ENCODE measurements around the gene ZBTB40.

ZBTB40 gene
- 139 to 174 (median 158) reads per million in 3 donors for total RNA-seq

- Histone ChIP-seq H3K4me1 (ENCODE audit: control insufficient read depth, insufficient read depth, low read length, poor library complexity, severe bottlenecking) (peaks cover 6% of the 10 kb centered on the region), H3K4me3 (ENCODE audit: insufficient read depth, low read depth, low read length, poor library complexity, severe bottlenecking) (peak within 1 kb of the TSS; percentile 94), H3K9me3 (ENCODE audit: control insufficient read depth, low read length) (no peaks in the 10 kb centered on the region), H3K36me3 (ENCODE audit: control insufficient read depth, insufficient read depth, low read length) (no peaks in the 10 kb centered on the region), H3K27ac (ENCODE audit: insufficient read depth, low read length, poor library complexity, severe bottlenecking) (peak within 1 kb of the TSS; percentile 88), H3K27me3 (replicated peaks; ENCODE audit: control insufficient read depth, insufficient read depth, low read length, poor library complexity, severe bottlenecking) (no peaks in the 10 kb centered on the region)
- peak; percentile 84 to 89 (median 85) for DNase-seq
Measured at GRCh38 chr1:22451702-22452480, at the start of gene ZBTB40. TSS of gene ZBTB40 (plus strand) at chr1:22451851. CDS start at chr1:22489949, 38,098 bp downstream.

- H3K27me3 ChIP-seq (replicated peaks; ENCODE audit: control insufficient read depth, insufficient read depth, low read length, poor library complexity, severe bottlenecking), result no peaks in the 10 kb centered on the region
- no peaks in the 10 kb centered on the region for H3K36me3 ChIP-seq (ENCODE audit: control insufficient read depth, insufficient read depth, low read length)
- no peak overlapping the region for H3K4me3 ChIP-seq (ENCODE audit: insufficient read depth, low read depth, low read length, poor library complexity, severe bottlenecking)
- no peak overlapping the region for H3K27ac ChIP-seq (ENCODE audit: insufficient read depth, low read length, poor library complexity, severe bottlenecking)
- no peak for DNase-seq
- no peaks in the 10 kb centered on the region for H3K9me3 ChIP-seq (ENCODE audit: control insufficient read depth, low read length)
- peaks cover 14% of the 10 kb centered on the region for H3K4me1 ChIP-seq (ENCODE audit: control insufficient read depth, insufficient read depth, low read length, poor library complexity, severe bottlenecking)
Measured at GRCh38 chr1:22402356-22403053, 49.1 kb upstream of the ZBTB40 start.

GRCh38 chr1:22404486-22404885 lies 47.2 kb upstream of the ZBTB40 start:
- no peak for DNase-seq
- H3K4me1 ChIP-seq (ENCODE audit: control insufficient read depth, insufficient read depth, low read length, poor library complexity, severe bottlenecking), result peaks cover 3% of the 10 kb centered on the region
- no peaks in the 10 kb centered on the region for H3K9me3 ChIP-seq (ENCODE audit: control insufficient read depth, low read length)
- H3K36me3 ChIP-seq (ENCODE audit: control insufficient read depth, insufficient read depth, low read length), result no peaks in the 10 kb centered on the region
- no peak overlapping the region for H3K4me3 ChIP-seq (ENCODE audit: insufficient read depth, low read depth, low read length, poor library complexity, severe bottlenecking)
- no peak overlapping the region for H3K27ac ChIP-seq (ENCODE audit: insufficient read depth, low read length, poor library complexity, severe bottlenecking)
- H3K27me3 ChIP-seq (replicated peaks; ENCODE audit: control insufficient read depth, insufficient read depth, low read length, poor library complexity, severe bottlenecking), result no peaks in the 10 kb centered on the region

GRCh38 chr1:22406722-22407495 lies 44.7 kb upstream of the ZBTB40 start:
- DNase-seq, result no peak
- H3K27ac ChIP-seq (ENCODE audit: insufficient read depth, low read length, poor library complexity, severe bottlenecking), result no peak overlapping the region
- H3K36me3 ChIP-seq (ENCODE audit: control insufficient read depth, insufficient read depth, low read length), result no peaks in the 10 kb centered on the region
- no peaks in the 10 kb centered on the region for H3K27me3 ChIP-seq (replicated peaks; ENCODE audit: control insufficient read depth, insufficient read depth, low read length, poor library complexity, severe bottlenecking)
- H3K4me1 ChIP-seq (ENCODE audit: control insufficient read depth, insufficient read depth, low read length, poor library complexity, severe bottlenecking), result no peaks in the 10 kb centered on the region
- H3K4me3 ChIP-seq (ENCODE audit: insufficient read depth, low read depth, low read length, poor library complexity, severe bottlenecking), result no peak overlapping the region
- H3K9me3 ChIP-seq (ENCODE audit: control insufficient read depth, low read length), result no peaks in the 10 kb centered on the region

- Histone ChIP-seq H3K27ac (ENCODE audit: insufficient read depth, low read length, poor library complexity, severe bottlenecking) (no peak overlapping the region), H3K27me3 (replicated peaks; ENCODE audit: control insufficient read depth, insufficient read depth, low read length, poor library complexity, severe bottlenecking) (no peaks in the 10 kb centered on the region), H3K4me3 (ENCODE audit: insufficient read depth, low read depth, low read length, poor library complexity, severe bottlenecking) (no peak overlapping the region), H3K9me3 (ENCODE audit: control insufficient read depth, low read length) (no peaks in the 10 kb centered on the region), H3K4me1 (ENCODE audit: control insufficient read depth, insufficient read depth, low read length, poor library complexity, severe bottlenecking) (no peaks in the 10 kb centered on the region), H3K36me3 (ENCODE audit: control insufficient read depth, insufficient read depth, low read length) (no peaks in the 10 kb centered on the region)
- no peak for DNase-seq
Measured at GRCh38 chr1:22408230-22408629, 43.4 kb upstream of the ZBTB40 start.

GRCh38 chr1:22410401-22410800 lies 41.2 kb upstream of the ZBTB40 start:
- no peaks in the 10 kb centered on the region for H3K27me3 ChIP-seq (replicated peaks; ENCODE audit: control insufficient read depth, insufficient read depth, low read length, poor library complexity, severe bottlenecking)
- H3K27ac ChIP-seq (ENCODE audit: insufficient read depth, low read length, poor library complexity, severe bottlenecking), result no peak overlapping the region
- no peaks in the 10 kb centered on the region for H3K4me1 ChIP-seq (ENCODE audit: control insufficient read depth, insufficient read depth, low read length, poor library complexity, severe bottlenecking)

GRCh38 chr1:22410928-22411495 lies 40.6 kb upstream of the ZBTB40 start:
- DNase-seq, result no peak
- no peak overlapping the region for H3K27ac ChIP-seq (ENCODE audit: insufficient read depth, low read length, poor library complexity, severe bottlenecking)
- H3K4me3 ChIP-seq (ENCODE audit: insufficient read depth, low read depth, low read length, poor library complexity, severe bottlenecking), result no peak overlapping the region
- H3K9me3 ChIP-seq (ENCODE audit: control insufficient read depth, low read length), result no peaks in the 10 kb centered on the region
- H3K36me3 ChIP-seq (ENCODE audit: control insufficient read depth, insufficient read depth, low read length), result no peaks in the 10 kb centered on the region
- no peaks in the 10 kb centered on the region for H3K4me1 ChIP-seq (ENCODE audit: control insufficient read depth, insufficient read depth, low read length, poor library complexity, severe bottlenecking)
- H3K27me3 ChIP-seq (replicated peaks; ENCODE audit: control insufficient read depth, insufficient read depth, low read length, poor library complexity, severe bottlenecking), result no peaks in the 10 kb centered on the region

More at GRCh38 chr1:22410401-22410800, 41.2 kb upstream of the ZBTB40 start:
- Histone ChIP-seq H3K9me3 (ENCODE audit: control insufficient read depth, low read length) (no peaks in the 10 kb centered on the region), H3K4me3 (ENCODE audit: insufficient read depth, low read depth, low read length, poor library complexity, severe bottlenecking) (no peak overlapping the region), H3K36me3 (ENCODE audit: control insufficient read depth, insufficient read depth, low read length) (no peaks in the 10 kb centered on the region)
- no peak for DNase-seq

GRCh38 chr1:22411589-22411988 lies 40.1 kb upstream of the ZBTB40 start:
- Histone ChIP-seq H3K4me3 (ENCODE audit: insufficient read depth, low read depth, low read length, poor library complexity, severe bottlenecking) (no peak overlapping the region), H3K36me3 (ENCODE audit: control insufficient read depth, insufficient read depth, low read length) (no peaks in the 10 kb centered on the region), H3K27me3 (replicated peaks; ENCODE audit: control insufficient read depth, insufficient read depth, low read length, poor library complexity, severe bottlenecking) (no peaks in the 10 kb centered on the region), H3K4me1 (ENCODE audit: control insufficient read depth, insufficient read depth, low read length, poor library complexity, severe bottlenecking) (no peaks in the 10 kb centered on the region), H3K9me3 (ENCODE audit: control insufficient read depth, low read length) (no peaks in the 10 kb centered on the region), H3K27ac (ENCODE audit: insufficient read depth, low read length, poor library complexity, severe bottlenecking) (no peak overlapping the region)
- DNase-seq, result no peak

- Histone ChIP-seq H3K36me3 (ENCODE audit: control insufficient read depth, insufficient read depth, low read length) (no peaks in the 10 kb centered on the region), H3K4me1 (ENCODE audit: control insufficient read depth, insufficient read depth, low read length, poor library complexity, severe bottlenecking) (no peaks in the 10 kb centered on the region), H3K27me3 (replicated peaks; ENCODE audit: control insufficient read depth, insufficient read depth, low read length, poor library complexity, severe bottlenecking) (peaks cover under 1% of the 10 kb centered on the region), H3K27ac (ENCODE audit: insufficient read depth, low read length, poor library complexity, severe bottlenecking) (no peak overlapping the region), H3K9me3 (ENCODE audit: control insufficient read depth, low read length) (no peaks in the 10 kb centered on the region), H3K4me3 (ENCODE audit: insufficient read depth, low read depth, low read length, poor library complexity, severe bottlenecking) (no peak overlapping the region)
- DNase-seq, result no peak
Measured at GRCh38 chr1:22412932-22413727, 38.5 kb upstream of the ZBTB40 start.
